Neural cell (in vitro differentiated cells): ENCODE measurements around the gene DAAM2. TPM values are rescaled to one million over a fixed set of nuclear protein-coding genes. Genes with fewer than 3 reads are reported as not detected.

Experiments
- H2AFZ ChIP-seq: fragments of 200-600, 300-800 bp; sonication (generic), shearing (Covaris generic); 2 replicates; pipeline ENCODE4 v1.6.0; 2014; ENCODE audit warnings: low read depth, mild to moderate bottlenecking, antibody characterized with exemption, low read length, moderate library complexity
- H3F3A ChIP-seq: fragments of 200-600 bp; shearing (Covaris generic); 2 replicates; pipeline ENCODE4 v1.6.1; 2016; ENCODE audit warnings: mild to moderate bottlenecking, moderate library complexity, mixed read lengths, antibody characterized with exemption, low read length; ENCODE audit not compliant: insufficient read depth, poor library complexity, severe bottlenecking
- H3K27ac ChIP-seq: fragments of 200-600, 300-800 bp; sonication (generic), shearing (Covaris generic); 2 replicates; pipeline ENCODE4 v1.5.1; 2014; ENCODE audit warnings: mild to moderate bottlenecking, low read length, moderate library complexity
- H3K27me3 ChIP-seq: fragments of 300-800, 200-600 bp; sonication (generic), shearing (Covaris generic); 2 replicates; pipeline ENCODE4 v1.6.0; 2014; ENCODE audit warnings: mild to moderate bottlenecking, low read depth, low read length, moderate library complexity; ENCODE audit not compliant: insufficient read depth
- H3K36me3 ChIP-seq: fragments of 300-800, 200-600 bp; sonication (generic), shearing (Covaris generic); 2 replicates; pipeline ENCODE4 v1.5.1; 2014; ENCODE audit warnings: mild to moderate bottlenecking, antibody characterized with exemption, low read length, moderate library complexity; ENCODE audit not compliant: insufficient read depth
- H3K4me2 ChIP-seq: fragments of 300-800, 200-600 bp; sonication (generic), shearing (Covaris generic); 2 replicates; pipeline ENCODE4 v1.6.0; 2014; ENCODE audit warnings: mild to moderate bottlenecking, low read length
- H3K4me3 ChIP-seq: fragments of 300-800, 200-600 bp; sonication (generic), shearing (Covaris generic); 2 replicates; pipeline ENCODE4 v1.5.1; 2014; ENCODE audit warnings: mild to moderate bottlenecking, low read length, moderate library complexity
- H3K79me2 ChIP-seq: fragments of 200-600 bp; shearing (Covaris generic); replicated peaks from 2 replicates; pipeline ENCODE4 v1.6.0; 2014; ENCODE audit warnings: mild to moderate bottlenecking, low read length, moderate library complexity; ENCODE audit not compliant: insufficient read depth
- H3K9ac ChIP-seq: fragments of 300-800, 200-600 bp; sonication (generic), shearing (Covaris generic); 2 replicates; pipeline ENCODE4 v1.6.1; 2016; ENCODE audit warnings: mild to moderate bottlenecking, low read length, mixed read lengths
- H3K9me2 ChIP-seq: fragments of 200-600 bp; shearing (Covaris generic); 2 replicates; pipeline ENCODE4 v1.6.1; 2016; ENCODE audit warnings: mild to moderate bottlenecking, low read length, mixed read lengths; ENCODE audit not compliant: insufficient read depth
- H3K9me3 ChIP-seq: fragments of 200-600, 300-800 bp; sonication (generic), shearing (Covaris generic); 2 replicates; pipeline ENCODE4 v1.6.1; 2016; ENCODE audit warnings: mild to moderate bottlenecking, mixed run types, low read length, moderate library complexity, mixed read lengths
- H4K20me1 ChIP-seq: fragments of 200-600 bp; shearing (Covaris generic); 2 replicates; pipeline ENCODE4 v1.6.1; 2016; ENCODE audit warnings: mild to moderate bottlenecking, mixed run types; ENCODE audit not compliant: insufficient read depth
- CTCF ChIP-seq: fragments of 450-650 bp; IDR thresholded peaks from 2 replicates; pipeline ENCODE4 v1.5.1; 2014; ENCODE audit warnings: antibody characterized with exemption, mild to moderate bottlenecking, moderate library complexity; ENCODE audit not compliant: poor library complexity, severe bottlenecking
- EP300 ChIP-seq: fragments of 450-650 bp; conservative IDR thresholded peaks from 2 replicates; pipeline ENCODE4 v1.6.1; 2014; ENCODE audit warnings: antibody characterized with exemption, mild to moderate bottlenecking, moderate library complexity; ENCODE audit not compliant: poor library complexity, severe bottlenecking
- EZH2 ChIP-seq: fragments of 200-600, 300-800 bp; shearing (Covaris generic), sonication (generic); IDR thresholded peaks from 2 replicates; pipeline ENCODE4 v1.6.1; 2014; ENCODE audit warnings: antibody characterized with exemption, low read length, borderline replicate concordance, mild to moderate bottlenecking; ENCODE audit not compliant: insufficient read depth, poor library complexity, severe bottlenecking
- MXI1 ChIP-seq: fragments of 450-650 bp; conservative IDR thresholded peaks from 2 replicates; pipeline ENCODE4 v1.6.1; 2014; ENCODE audit warnings: antibody characterized with exemption, mild to moderate bottlenecking; ENCODE audit not compliant: poor library complexity, severe bottlenecking
- POLR2AphosphoS5 ChIP-seq: IDR thresholded peaks from 2 replicates; pipeline ENCODE4 v1.6.1; 2012
- RAD21 ChIP-seq: fragments of 450-650 bp; conservative IDR thresholded peaks from 2 replicates; pipeline ENCODE4 v1.6.1; 2014; ENCODE audit warnings: antibody characterized with exemption, mild to moderate bottlenecking, moderate library complexity
- SMC3 ChIP-seq: fragments of 450-650 bp; conservative IDR thresholded peaks from 2 replicates; pipeline ENCODE4 v1.6.1; 2014; ENCODE audit warnings: antibody characterized with exemption, mild to moderate bottlenecking, moderate library complexity; ENCODE audit not compliant: poor library complexity
- TAF1 ChIP-seq: IDR thresholded peaks from 2 replicates; pipeline ENCODE4 v1.6.1; 2012; ENCODE audit warnings: low read depth
- polyA plus RNA-seq: library from polyadenylated mRNA; depleted of rRNA; stranded (reverse); fragments of >200 nt; gene quantifications from 2 replicates; pipeline ENCODE4 v1.2.3, GENCODE V29; 2014
- TF ChIP-seq, protein P1 (sequence below): IDR thresholded peaks from 2 replicates; pipeline ENCODE4 v1.6.1; 2012; ENCODE audit warnings: borderline replicate concordance

The DAAM2 gene
- polyA plus RNA-seq, 1 donor from 2014 or later, result 1.2 TPM

DNA sequence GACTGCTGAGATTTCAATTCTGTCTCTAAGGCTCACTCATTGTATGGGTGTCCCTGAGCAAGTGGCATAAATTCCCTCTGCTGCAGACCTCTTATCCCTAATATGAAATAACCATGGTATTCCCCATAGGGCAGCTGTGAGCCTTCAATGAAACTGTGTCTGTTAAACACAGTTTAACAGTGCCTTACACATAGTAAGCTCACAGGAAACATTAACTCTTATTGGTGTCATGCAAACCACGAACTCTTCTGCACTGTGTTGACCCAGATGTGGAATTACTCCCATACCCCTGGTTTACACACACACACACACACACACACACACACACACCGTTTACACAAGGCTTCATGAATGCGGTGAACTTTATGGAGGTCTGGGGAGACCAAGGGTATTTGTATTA lies 23.2 kb downstream of the DAAM2 start:
- H3K27me3 ChIP-seq, result no peaks in the 10 kb centered on the region
- H3K9me3 ChIP-seq, result no peaks in the 10 kb centered on the region
- H4K20me1 ChIP-seq, result no peaks in the 10 kb centered on the region
- no peak overlapping the region for H3K4me2 ChIP-seq
- H3K9me2 ChIP-seq, result no peaks in the 10 kb centered on the region
- no peak overlapping the region for H3K27ac ChIP-seq
- TF ChIP-seq CTCF (no peak), EP300 (no peak), EZH2 (no peak), TAF1 (no peak), MXI1 (no peak), SMC3 (no peak), RAD21 (no peak), POLR2AphosphoS5 (no peak)
- TF ChIP-seq, protein P1, sequence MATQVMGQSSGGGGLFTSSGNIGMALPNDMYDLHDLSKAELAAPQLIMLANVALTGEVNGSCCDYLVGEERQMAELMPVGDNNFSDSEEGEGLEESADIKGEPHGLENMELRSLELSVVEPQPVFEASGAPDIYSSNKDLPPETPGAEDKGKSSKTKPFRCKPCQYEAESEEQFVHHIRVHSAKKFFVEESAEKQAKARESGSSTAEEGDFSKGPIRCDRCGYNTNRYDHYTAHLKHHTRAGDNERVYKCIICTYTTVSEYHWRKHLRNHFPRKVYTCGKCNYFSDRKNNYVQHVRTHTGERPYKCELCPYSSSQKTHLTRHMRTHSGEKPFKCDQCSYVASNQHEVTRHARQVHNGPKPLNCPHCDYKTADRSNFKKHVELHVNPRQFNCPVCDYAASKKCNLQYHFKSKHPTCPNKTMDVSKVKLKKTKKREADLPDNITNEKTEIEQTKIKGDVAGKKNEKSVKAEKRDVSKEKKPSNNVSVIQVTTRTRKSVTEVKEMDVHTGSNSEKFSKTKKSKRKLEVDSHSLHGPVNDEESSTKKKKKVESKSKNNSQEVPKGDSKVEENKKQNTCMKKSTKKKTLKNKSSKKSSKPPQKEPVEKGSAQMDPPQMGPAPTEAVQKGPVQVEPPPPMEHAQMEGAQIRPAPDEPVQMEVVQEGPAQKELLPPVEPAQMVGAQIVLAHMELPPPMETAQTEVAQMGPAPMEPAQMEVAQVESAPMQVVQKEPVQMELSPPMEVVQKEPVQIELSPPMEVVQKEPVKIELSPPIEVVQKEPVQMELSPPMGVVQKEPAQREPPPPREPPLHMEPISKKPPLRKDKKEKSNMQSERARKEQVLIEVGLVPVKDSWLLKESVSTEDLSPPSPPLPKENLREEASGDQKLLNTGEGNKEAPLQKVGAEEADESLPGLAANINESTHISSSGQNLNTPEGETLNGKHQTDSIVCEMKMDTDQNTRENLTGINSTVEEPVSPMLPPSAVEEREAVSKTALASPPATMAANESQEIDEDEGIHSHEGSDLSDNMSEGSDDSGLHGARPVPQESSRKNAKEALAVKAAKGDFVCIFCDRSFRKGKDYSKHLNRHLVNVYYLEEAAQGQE, result no peak
- no peak overlapping the region for H3K4me3 ChIP-seq
- H2AFZ ChIP-seq, result no peak overlapping the region
- H3K36me3 ChIP-seq, result no peaks in the 10 kb centered on the region
- H3F3A ChIP-seq, result no peaks in the 10 kb centered on the region
- H3K9ac ChIP-seq, result no peak overlapping the region
- H3K79me2 ChIP-seq, result no peaks in the 10 kb centered on the region

DNA sequence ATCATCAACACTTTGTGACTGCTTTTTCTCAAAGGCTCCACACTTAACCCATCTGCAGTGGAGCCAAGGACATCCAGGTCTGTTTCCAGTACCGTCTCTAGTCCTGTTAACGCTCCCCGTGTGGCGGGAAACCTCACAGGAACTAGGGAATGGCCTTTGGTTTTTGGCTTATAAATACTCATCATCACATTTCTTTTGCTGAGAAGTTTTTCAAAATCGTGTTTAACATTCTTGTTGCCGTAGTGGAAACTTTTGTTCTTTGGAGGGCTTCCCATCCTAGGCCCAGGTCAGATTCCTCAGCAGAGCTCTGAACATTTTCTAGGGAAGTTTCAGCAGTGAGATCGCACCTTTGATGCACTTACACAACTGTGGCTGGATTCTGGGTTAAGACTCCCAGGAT lies 24.6 kb downstream of the DAAM2 start:
- TF ChIP-seq EP300, result no peak
- TF ChIP-seq SMC3, result no peak
- no peak for TF ChIP-seq EZH2
- TF ChIP-seq POLR2AphosphoS5, result no peak
- TF ChIP-seq, protein P1, result no peak
- TF ChIP-seq CTCF, result no peak
- no peak for TF ChIP-seq RAD21
- TF ChIP-seq MXI1, result no peak
- TF ChIP-seq TAF1, result no peak
- Histone ChIP-seq H3K9ac (no peak overlapping the region), H3K9me2 (no peaks in the 10 kb centered on the region), H3K27me3 (no peaks in the 10 kb centered on the region), H3K9me3 (no peaks in the 10 kb centered on the region), H2AFZ (no peak overlapping the region), H3F3A (no peaks in the 10 kb centered on the region), H3K4me3 (no peak overlapping the region), H3K36me3 (no peaks in the 10 kb centered on the region), H3K27ac (no peak overlapping the region), H3K4me2 (no peak overlapping the region), H3K79me2 (no peaks in the 10 kb centered on the region), H4K20me1 (no peaks in the 10 kb centered on the region)
